ENCODE measurements around the gene LZTS2.

The LZTS2 gene

GRCh38 chr10:101054351-101054750 lies 54.7 kb downstream of the LZTS2 start:
- TF ChIP-seq, protein P1, sequence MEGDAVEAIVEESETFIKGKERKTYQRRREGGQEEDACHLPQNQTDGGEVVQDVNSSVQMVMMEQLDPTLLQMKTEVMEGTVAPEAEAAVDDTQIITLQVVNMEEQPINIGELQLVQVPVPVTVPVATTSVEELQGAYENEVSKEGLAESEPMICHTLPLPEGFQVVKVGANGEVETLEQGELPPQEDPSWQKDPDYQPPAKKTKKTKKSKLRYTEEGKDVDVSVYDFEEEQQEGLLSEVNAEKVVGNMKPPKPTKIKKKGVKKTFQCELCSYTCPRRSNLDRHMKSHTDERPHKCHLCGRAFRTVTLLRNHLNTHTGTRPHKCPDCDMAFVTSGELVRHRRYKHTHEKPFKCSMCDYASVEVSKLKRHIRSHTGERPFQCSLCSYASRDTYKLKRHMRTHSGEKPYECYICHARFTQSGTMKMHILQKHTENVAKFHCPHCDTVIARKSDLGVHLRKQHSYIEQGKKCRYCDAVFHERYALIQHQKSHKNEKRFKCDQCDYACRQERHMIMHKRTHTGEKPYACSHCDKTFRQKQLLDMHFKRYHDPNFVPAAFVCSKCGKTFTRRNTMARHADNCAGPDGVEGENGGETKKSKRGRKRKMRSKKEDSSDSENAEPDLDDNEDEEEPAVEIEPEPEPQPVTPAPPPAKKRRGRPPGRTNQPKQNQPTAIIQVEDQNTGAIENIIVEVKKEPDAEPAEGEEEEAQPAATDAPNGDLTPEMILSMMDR (IDR thresholded peaks at IDR 0.05; ENCODE audit: low read depth, low read length): no peak
- no peak overlapping the region for H3K4me3 ChIP-seq (ENCODE audit: low read depth, low read length)

DNA sequence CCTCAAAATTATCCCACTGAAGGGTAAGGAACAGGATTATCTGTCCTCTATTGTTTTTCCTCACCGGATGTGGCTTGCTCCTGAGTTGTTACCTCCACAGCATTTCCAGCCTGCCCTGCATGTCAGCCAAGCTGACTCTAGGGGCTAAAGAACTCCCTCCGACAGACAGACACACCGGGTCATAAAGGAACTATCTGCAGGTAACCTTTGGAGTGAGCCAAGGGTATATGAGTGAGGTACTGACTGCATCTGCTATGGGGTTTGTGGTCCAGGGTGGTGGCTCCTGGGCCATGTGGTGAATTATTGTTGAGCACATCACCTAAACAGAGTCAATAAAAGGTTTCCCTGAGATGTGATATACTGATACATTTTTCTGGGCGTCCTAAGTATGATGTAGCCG lies 55.3 kb downstream of the LZTS2 start:
- TF ChIP-seq, protein P1 (IDR thresholded peaks at IDR 0.05; ENCODE audit: low read depth, low read length): no peak
- no peak overlapping the region for H3K4me3 ChIP-seq (ENCODE audit: low read depth, low read length)

DNA sequence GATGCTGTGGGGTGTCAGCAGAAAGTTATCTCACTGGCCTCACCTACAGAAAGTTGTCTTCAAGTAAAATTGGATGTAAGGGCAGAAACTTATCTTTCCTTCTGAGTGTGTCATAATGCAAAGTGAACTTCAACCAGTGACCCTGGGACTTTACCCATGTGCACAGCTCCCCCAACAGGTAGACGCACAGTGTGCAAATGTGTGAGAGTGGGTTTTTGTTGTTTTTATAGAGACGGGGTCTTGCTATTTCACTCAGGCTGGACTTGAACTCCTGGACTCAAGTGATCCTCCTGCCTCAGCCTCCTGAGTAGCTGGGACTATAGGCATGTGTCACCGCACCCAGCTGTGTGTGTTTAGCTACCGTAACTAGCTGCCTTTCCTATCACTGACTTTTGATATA lies 55.8 kb downstream of the LZTS2 start:
- H3K4me3 ChIP-seq (ENCODE audit: low read depth, low read length): no peak overlapping the region
- TF ChIP-seq, protein P1 (IDR thresholded peaks at IDR 0.05; ENCODE audit: low read depth, low read length): no peak

DNA sequence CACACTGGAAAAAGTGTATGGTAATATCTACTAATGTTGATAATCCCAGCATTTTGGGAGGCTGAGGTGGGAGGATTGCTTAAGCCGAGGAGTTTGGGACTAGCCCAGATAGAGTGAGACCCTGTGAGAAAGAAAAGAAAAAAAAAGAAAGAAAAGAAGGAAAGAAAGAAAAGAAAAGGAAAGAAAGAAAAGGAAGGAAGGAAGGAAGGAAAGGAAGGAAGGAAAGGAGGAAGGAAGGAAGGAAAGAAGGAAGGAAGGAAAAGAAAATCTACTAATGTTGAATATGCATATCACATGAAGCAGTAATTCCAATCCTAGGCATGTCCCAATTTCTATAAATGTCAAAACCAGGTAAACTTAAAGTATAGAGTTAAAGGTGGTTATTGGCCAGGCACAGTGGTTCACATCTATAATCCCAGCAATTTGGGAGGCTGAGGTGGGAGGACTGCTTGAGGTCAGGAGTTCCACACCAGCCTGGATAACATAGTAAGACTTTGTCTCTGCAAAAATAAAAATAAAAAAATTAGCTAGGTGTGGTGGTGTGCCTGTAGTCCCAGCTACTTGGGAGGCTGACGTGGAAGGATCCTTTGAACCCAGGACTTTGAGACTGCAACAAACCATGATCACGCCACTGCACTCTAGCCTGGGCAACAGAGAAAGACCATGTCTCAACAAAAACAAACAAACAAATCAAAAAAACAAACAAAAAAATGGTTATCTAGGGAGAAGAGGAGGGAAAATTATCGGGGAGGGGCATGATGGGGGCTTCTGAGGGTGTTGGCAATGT lies 57.0 kb downstream of the LZTS2 start:
- H3K4me3 ChIP-seq (ENCODE audit: low read depth, low read length): no peak overlapping the region
- TF ChIP-seq, protein P1 (IDR thresholded peaks at IDR 0.05; ENCODE audit: low read depth, low read length): no peak
